GM23338 (cell line): Measurements from ENCODE around the gene MYRFL.

ENCODE experiments used
- CREB1 ChIP-seq: fragments of 250-450 bp; sonication (Bioruptor Pico); IDR thresholded peaks from 2 replicates; pipeline ENCODE4 v1.5.0; 2020; ENCODE audit warnings: low read depth, mild to moderate bottlenecking, moderate library complexity
- EZH2 ChIP-seq: fragments of 200-600 bp; sonication (generic); IDR thresholded peaks from one replicate; pipeline ENCODE4 v1.8.0; 2017; ENCODE audit warnings: antibody characterized with exemption, mild to moderate bottlenecking, low read depth; ENCODE audit not compliant: unreplicated experiment
- EZH2phosphoT487 ChIP-seq: fragments of 200-600 bp; sonication (generic); IDR thresholded peaks from one replicate; pipeline ENCODE4 v1.8.1; 2018; ENCODE audit warnings: antibody characterized with exemption; ENCODE audit not compliant: unreplicated experiment
- JUNB ChIP-seq: IDR thresholded peaks from one replicate; pipeline ENCODE4 v1.6.1; 2016; ENCODE audit warnings: antibody characterized with exemption; ENCODE audit not compliant: unreplicated experiment
- NANOG ChIP-seq: IDR thresholded peaks from 2 replicates; pipeline ENCODE4 v1.6.1; 2016; ENCODE audit warnings: antibody characterized with exemption, borderline replicate concordance
- POLR2AphosphoS5 ChIP-seq: IDR thresholded peaks from 2 replicates; pipeline ENCODE4 v1.6.1; 2016; ENCODE audit warnings: antibody characterized with exemption, low read depth
- STAT1 ChIP-seq: IDR thresholded peaks from one replicate; pipeline ENCODE4 v1.6.1; 2016; ENCODE audit warnings: antibody characterized with exemption; ENCODE audit not compliant: unreplicated experiment
- ZNF114 ChIP-seq: fragments of 250-450 bp; sonication (Bioruptor Pico); IDR thresholded peaks from 2 replicates; pipeline ENCODE4 v1.5.0; 2020; ENCODE audit warnings: mild to moderate bottlenecking, moderate library complexity
- ZNF331 ChIP-seq: fragments of 250-450 bp; sonication (Bioruptor Pico); IDR thresholded peaks from 2 replicates; pipeline ENCODE4 v1.5.0; 2020; ENCODE audit warnings: low read depth, mild to moderate bottlenecking, moderate library complexity
- TF ChIP-seq, protein P1 (sequence below), 2 experiments: fragments of 200-600 bp in 1 of 2; sonication (generic) in 1 of 2; conservative IDR thresholded peaks; 2 replicates each; pipeline versions ENCODE4 v1.5.1 to v1.6.1; 2016 to 2017; ENCODE audit warnings: antibody characterized with exemption in 2 of 2, low read depth in 2 of 2, mild to moderate bottlenecking in 2 of 2, moderate library complexity in 1 of 2
- TF ChIP-seq, protein P2 (sequence below): IDR thresholded peaks from one replicate; pipeline ENCODE4 v1.6.1; 2018; ENCODE audit warnings: antibody characterized with exemption; ENCODE audit not compliant: unreplicated experiment
- TF ChIP-seq, protein P3 (sequence below): IDR thresholded peaks from 2 replicates; pipeline ENCODE4 v1.6.1; 2016; ENCODE audit warnings: antibody characterized with exemption
- TF ChIP-seq, protein P4 (sequence below): fragments of 250-450 bp; sonication (Bioruptor Pico); IDR thresholded peaks from 2 replicates; pipeline ENCODE4 v1.5.0; 2020; ENCODE audit warnings: mild to moderate bottlenecking, moderate library complexity

DNA sequence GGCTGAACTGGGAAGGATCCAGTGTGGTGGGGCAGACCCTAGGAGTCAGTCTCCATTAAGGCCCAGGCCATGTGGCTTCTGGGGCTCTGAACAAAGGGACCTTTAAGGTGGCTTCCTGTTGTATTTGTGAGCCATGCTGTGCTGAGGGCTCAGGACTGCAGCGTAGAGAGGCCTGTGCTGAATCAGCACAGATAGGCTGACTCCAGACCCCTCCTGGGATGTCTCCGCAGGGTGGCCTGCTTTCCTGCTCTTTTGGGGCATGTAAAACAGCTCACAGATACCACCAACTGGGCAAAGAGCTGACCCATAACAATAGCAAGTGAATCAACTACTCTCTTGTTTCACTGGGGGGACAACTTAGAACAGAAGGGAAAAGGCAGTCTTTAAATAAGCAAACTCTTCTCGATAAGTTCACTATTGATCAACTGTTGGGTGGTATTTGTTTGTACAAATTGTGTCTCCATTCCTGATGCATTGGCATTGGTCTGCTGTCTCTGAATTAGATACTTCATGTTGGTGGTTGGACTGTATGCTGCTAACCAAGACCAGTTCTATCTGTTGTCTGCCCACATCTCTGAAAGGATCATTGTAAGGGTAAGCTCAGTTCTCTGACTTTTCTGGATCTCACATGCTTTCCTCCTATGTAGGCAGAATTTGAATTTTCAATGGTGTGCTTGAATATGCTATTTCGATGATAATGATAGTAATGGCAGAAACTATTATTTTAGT, 71.8 kb downstream of the MYRFL start:
- TF ChIP-seq, protein P1, sequence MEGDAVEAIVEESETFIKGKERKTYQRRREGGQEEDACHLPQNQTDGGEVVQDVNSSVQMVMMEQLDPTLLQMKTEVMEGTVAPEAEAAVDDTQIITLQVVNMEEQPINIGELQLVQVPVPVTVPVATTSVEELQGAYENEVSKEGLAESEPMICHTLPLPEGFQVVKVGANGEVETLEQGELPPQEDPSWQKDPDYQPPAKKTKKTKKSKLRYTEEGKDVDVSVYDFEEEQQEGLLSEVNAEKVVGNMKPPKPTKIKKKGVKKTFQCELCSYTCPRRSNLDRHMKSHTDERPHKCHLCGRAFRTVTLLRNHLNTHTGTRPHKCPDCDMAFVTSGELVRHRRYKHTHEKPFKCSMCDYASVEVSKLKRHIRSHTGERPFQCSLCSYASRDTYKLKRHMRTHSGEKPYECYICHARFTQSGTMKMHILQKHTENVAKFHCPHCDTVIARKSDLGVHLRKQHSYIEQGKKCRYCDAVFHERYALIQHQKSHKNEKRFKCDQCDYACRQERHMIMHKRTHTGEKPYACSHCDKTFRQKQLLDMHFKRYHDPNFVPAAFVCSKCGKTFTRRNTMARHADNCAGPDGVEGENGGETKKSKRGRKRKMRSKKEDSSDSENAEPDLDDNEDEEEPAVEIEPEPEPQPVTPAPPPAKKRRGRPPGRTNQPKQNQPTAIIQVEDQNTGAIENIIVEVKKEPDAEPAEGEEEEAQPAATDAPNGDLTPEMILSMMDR (conservative IDR thresholded peaks at IDR 0.05; ENCODE audit: low read depth in 2 of 2): no peak
- TF ChIP-seq EZH2: no peak
- TF ChIP-seq JUNB: no peak
- TF ChIP-seq, protein P2, sequence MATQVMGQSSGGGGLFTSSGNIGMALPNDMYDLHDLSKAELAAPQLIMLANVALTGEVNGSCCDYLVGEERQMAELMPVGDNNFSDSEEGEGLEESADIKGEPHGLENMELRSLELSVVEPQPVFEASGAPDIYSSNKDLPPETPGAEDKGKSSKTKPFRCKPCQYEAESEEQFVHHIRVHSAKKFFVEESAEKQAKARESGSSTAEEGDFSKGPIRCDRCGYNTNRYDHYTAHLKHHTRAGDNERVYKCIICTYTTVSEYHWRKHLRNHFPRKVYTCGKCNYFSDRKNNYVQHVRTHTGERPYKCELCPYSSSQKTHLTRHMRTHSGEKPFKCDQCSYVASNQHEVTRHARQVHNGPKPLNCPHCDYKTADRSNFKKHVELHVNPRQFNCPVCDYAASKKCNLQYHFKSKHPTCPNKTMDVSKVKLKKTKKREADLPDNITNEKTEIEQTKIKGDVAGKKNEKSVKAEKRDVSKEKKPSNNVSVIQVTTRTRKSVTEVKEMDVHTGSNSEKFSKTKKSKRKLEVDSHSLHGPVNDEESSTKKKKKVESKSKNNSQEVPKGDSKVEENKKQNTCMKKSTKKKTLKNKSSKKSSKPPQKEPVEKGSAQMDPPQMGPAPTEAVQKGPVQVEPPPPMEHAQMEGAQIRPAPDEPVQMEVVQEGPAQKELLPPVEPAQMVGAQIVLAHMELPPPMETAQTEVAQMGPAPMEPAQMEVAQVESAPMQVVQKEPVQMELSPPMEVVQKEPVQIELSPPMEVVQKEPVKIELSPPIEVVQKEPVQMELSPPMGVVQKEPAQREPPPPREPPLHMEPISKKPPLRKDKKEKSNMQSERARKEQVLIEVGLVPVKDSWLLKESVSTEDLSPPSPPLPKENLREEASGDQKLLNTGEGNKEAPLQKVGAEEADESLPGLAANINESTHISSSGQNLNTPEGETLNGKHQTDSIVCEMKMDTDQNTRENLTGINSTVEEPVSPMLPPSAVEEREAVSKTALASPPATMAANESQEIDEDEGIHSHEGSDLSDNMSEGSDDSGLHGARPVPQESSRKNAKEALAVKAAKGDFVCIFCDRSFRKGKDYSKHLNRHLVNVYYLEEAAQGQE: no peak
- TF ChIP-seq, protein P3, sequence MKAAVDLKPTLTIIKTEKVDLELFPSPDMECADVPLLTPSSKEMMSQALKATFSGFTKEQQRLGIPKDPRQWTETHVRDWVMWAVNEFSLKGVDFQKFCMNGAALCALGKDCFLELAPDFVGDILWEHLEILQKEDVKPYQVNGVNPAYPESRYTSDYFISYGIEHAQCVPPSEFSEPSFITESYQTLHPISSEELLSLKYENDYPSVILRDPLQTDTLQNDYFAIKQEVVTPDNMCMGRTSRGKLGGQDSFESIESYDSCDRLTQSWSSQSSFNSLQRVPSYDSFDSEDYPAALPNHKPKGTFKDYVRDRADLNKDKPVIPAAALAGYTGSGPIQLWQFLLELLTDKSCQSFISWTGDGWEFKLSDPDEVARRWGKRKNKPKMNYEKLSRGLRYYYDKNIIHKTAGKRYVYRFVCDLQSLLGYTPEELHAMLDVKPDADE: 0 out of 2 replicates have a peak, but pooled peaks have one; percentile 28
- TF ChIP-seq POLR2AphosphoS5: no peak
- no peak for TF ChIP-seq EZH2phosphoT487
- TF ChIP-seq STAT1: no peak
- no peak for TF ChIP-seq CREB1
- TF ChIP-seq ZNF331: no peak
- TF ChIP-seq ZNF114 (CRISPR knock-in tag): peak; percentile 94; the same call in 1 of the 2 replicates
- TF ChIP-seq, protein P4, sequence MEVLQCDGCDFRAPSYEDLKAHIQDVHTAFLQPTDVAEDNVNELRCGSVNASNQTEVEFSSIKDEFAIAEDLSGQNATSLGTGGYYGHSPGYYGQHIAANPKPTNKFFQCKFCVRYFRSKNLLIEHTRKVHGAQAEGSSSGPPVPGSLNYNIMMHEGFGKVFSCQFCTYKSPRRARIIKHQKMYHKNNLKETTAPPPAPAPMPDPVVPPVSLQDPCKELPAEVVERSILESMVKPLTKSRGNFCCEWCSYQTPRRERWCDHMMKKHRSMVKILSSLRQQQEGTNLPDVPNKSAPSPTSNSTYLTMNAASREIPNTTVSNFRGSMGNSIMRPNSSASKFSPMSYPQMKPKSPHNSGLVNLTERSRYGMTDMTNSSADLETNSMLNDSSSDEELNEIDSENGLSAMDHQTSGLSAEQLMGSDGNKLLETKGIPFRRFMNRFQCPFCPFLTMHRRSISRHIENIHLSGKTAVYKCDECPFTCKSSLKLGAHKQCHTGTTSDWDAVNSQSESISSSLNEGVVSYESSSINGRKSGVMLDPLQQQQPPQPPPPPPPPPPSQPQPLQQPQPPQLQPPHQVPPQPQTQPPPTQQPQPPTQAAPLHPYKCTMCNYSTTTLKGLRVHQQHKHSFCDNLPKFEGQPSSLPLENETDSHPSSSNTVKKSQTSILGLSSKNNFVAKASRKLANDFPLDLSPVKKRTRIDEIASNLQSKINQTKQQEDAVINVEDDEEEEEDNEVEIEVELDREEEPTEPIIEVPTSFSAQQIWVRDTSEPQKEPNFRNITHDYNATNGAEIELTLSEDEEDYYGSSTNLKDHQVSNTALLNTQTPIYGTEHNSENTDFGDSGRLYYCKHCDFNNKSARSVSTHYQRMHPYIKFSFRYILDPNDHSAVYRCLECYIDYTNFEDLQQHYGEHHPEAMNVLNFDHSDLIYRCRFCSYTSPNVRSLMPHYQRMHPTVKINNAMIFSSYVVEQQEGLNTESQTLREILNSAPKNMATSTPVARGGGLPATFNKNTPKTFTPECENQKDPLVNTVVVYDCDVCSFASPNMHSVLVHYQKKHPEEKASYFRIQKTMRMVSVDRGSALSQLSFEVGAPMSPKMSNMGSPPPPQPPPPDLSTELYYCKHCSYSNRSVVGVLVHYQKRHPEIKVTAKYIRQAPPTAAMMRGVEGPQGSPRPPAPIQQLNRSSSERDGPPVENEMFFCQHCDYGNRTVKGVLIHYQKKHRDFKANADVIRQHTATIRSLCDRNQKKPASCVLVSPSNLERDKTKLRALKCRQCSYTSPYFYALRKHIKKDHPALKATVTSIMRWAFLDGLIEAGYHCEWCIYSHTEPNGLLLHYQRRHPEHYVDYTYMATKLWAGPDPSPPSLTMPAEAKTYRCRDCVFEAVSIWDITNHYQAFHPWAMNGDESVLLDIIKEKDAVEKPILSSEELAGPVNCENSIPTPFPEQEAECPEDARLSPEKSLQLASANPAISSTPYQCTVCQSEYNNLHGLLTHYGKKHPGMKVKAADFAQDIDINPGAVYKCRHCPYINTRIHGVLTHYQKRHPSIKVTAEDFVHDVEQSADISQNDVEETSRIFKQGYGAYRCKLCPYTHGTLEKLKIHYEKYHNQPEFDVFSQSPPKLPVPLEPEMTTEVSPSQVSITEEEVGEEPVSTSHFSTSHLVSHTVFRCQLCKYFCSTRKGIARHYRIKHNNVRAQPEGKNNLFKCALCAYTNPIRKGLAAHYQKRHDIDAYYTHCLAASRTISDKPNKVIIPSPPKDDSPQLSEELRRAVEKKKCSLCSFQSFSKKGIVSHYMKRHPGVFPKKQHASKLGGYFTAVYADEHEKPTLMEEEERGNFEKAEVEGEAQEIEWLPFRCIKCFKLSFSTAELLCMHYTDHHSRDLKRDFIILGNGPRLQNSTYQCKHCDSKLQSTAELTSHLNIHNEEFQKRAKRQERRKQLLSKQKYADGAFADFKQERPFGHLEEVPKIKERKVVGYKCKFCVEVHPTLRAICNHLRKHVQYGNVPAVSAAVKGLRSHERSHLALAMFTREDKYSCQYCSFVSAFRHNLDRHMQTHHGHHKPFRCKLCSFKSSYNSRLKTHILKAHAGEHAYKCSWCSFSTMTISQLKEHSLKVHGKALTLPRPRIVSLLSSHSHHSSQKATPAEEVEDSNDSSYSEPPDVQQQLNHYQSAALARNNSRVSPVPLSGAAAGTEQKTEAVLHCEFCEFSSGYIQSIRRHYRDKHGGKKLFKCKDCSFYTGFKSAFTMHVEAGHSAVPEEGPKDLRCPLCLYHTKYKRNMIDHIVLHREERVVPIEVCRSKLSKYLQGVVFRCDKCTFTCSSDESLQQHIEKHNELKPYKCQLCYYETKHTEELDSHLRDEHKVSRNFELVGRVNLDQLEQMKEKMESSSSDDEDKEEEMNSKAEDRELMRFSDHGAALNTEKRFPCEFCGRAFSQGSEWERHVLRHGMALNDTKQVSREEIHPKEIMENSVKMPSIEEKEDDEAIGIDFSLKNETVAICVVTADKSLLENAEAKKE: peak; percentile 86; the same call in 1 of the 2 replicates
- TF ChIP-seq NANOG: peak; percentile 53; the same call in 1 of the 2 replicates
